GM23338 (cell line): ENCODE data around the gene CLEC3B.

Source experiments
- CTCF ChIP-seq, 2 experiments: fragments of 200-600 bp in 1 of 2; sonication (generic) in 1 of 2; conservative IDR thresholded peaks; 2 replicates each; pipeline versions ENCODE4 v1.5.1 to v1.6.1; 2016 to 2017; ENCODE audit warnings: antibody characterized with exemption in 2 of 2, low read depth in 2 of 2, mild to moderate bottlenecking in 2 of 2, moderate library complexity in 1 of 2
- EZH2phosphoT487 ChIP-seq: fragments of 200-600 bp; sonication (generic); IDR thresholded peaks from one replicate; pipeline ENCODE4 v1.8.1; 2018; ENCODE audit warnings: antibody characterized with exemption; ENCODE audit not compliant: unreplicated experiment
- NANOG ChIP-seq: IDR thresholded peaks from 2 replicates; pipeline ENCODE4 v1.6.1; 2016; ENCODE audit warnings: antibody characterized with exemption, borderline replicate concordance
- REST ChIP-seq: IDR thresholded peaks from one replicate; pipeline ENCODE4 v1.6.1; 2018; ENCODE audit warnings: antibody characterized with exemption; ENCODE audit not compliant: unreplicated experiment

GRCh38 chr3:45033791-45034190 is 7.7 kb downstream of the CLEC3B start:
- TF ChIP-seq CTCF (conservative IDR thresholded peaks at IDR 0.05; ENCODE audit: low read depth in 2 of 2) (no peak), NANOG (no peak), REST (no peak), EZH2phosphoT487 (no peak)
